Activated T-cell treated with anti-CD3 and anti-CD28 coated beads for 24 hours (primary cell): ENCODE data around the gene SCYGR1.
"Not testable (repeated sequence)": the region's sequence is repeated elsewhere in the genome, so short reads cannot be mapped to it uniquely, and the experiment has no call there.

ENCODE experiments used
- DNase-seq: peaks from one replicate; pipeline ENCODE4 v3.0.0-alpha.2; 2020; ENCODE audit warnings: low read depth

SCYGR1 gene

GRCh38 chr2:227402959-227403358, 15.2 kb upstream of the SCYGR1 start:
- no peak for DNase-seq

GRCh38 chr2:227402321-227402720, 14.6 kb upstream of the SCYGR1 start:
- DNase-seq = no peak

GRCh38 chr2:227401550-227401949, 13.8 kb upstream of the SCYGR1 start:
- no peak for DNase-seq

GRCh38 chr2:227398684-227399670, 11.2 kb upstream of the SCYGR1 start:
- DNase-seq = no peak

- DNase-seq = no peak
Observed at GRCh38 chr2:227397562-227397961, 9.8 kb upstream of the SCYGR1 start.

- no peak for DNase-seq
Observed at GRCh38 chr2:227395556-227395955, 7.8 kb upstream of the SCYGR1 start.

GRCh38 chr2:227394401-227394800, 6.7 kb upstream of the SCYGR1 start:
- DNase-seq = no peak

- no peak for DNase-seq
Observed at GRCh38 chr2:227390468-227391256, 2.9 kb upstream of the SCYGR1 start.

GRCh38 chr2:227389661-227390060, 1.9 kb upstream of the SCYGR1 start:
- DNase-seq = no peak

GRCh38 chr2:227389231-227389630, 1.5 kb upstream of the SCYGR1 start:
- no peak for DNase-seq

GRCh38 chr2:227388537-227389011, 825 bp upstream of the SCYGR1 start:
- DNase-seq = no peak

GRCh38 chr2:227386630-227387029, 1.1 kb downstream of the SCYGR1 start:
- DNase-seq = no peak

GRCh38 chr2:227383686-227384085, 4.1 kb downstream of the SCYGR1 start:
- DNase-seq = no peak

GRCh38 chr2:227382241-227382835, 5.4 kb downstream of the SCYGR1 start:
- not testable (repeated sequence) for DNase-seq

- DNase-seq = no peak
Observed at GRCh38 chr2:227379095-227379494, 8.7 kb downstream of the SCYGR1 start, which contains the start of gene TM4SF20. TM4SF20 (minus strand) TSS chr2:227379306; CDS start chr2:227379268, 38 bp downstream.

- no peak for DNase-seq
Observed at GRCh38 chr2:227378371-227378782, 9.4 kb downstream of the SCYGR1 start.

GRCh38 chr2:227377467-227378351, 10.0 kb downstream of the SCYGR1 start:
- DNase-seq = no peak

GRCh38 chr2:227376656-227377396, 10.9 kb downstream of the SCYGR1 start:
- DNase-seq = no peak

GRCh38 chr2:227374158-227374557, 13.6 kb downstream of the SCYGR1 start:
- peak; percentile 23 for DNase-seq

- DNase-seq = no peak
Observed at GRCh38 chr2:227373389-227373788, 14.4 kb downstream of the SCYGR1 start.
